HG02884 (cell line): Measurements from ENCODE around the gene CLEC16A.
"Not testable (repeated sequence)": the region's sequence is repeated elsewhere in the genome, so short reads cannot be mapped to it uniquely, and the experiment has no call there.

Source experiments
- ATAC-seq: cut with Tn5 transposase; IDR thresholded peaks from one replicate; pipeline ENCODE4 v1.9.1; 2021; ENCODE audit warnings: mild to moderate bottlenecking, moderate library complexity; ENCODE audit not compliant: unreplicated experiment

The CLEC16A gene

DNA sequence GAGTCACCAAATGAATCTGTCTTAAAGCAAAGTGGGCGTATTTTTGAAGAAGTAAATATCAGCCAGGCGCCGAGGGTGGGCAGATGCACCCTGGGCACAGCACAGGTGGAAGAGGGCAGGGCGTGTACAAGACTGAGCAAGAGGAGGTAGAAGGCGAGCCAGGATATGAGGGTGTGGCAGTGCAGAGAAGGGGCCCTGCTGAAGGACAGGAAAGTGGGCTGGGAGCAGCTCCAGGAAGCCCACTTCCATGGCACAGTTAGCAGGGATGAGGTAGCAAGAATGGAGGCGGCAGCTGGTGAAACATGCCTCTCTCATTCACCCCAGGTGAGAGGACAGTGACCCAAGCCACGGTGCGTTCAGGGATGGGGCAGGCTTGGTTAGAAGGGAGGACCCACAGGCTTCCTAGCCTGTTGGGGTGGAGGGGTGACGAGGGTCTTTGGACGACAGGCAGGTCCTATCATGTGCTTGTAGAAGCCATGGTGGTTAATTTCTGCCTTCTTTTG, 149.3 kb downstream of the CLEC16A start:
- no peak for ATAC-seq

DNA sequence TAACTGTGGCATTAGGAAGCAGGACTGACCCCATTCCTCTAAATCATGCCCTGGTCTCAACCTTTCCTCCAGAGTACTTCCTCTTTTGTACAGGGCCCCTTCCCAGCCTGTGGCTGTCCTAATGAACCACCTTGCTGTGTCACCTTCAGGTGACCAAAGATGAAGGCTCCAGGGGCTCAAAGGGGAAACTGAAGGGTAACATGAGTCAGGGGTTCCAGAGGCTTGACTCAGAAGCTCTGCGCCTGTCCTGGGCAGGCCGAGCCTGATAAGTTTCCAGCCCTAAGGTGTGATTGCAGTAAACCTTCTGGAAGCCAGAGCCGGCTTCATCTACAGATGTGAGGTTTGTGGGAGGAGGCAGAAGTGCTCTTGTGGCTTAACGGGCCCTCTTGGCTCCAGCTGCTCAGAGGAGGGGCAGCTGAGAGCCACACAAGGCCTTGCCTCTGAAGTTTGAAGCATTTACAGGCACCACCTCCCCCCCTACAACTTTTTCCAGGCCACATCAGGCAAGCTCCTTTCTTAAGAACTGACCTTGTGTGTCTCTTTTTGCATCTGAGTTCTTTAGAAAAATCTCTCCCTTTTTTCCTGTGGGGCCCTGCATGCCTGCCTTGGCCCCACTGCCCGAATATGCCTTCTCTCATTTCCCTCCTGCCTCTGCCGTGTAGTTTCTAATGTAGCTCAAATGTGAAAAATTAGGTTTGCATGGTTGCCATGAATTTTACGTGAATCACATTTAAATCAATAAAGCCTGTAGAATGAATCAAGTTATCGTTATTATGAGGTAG, 149.9 kb downstream of the CLEC16A start:
- no peak for ATAC-seq

DNA sequence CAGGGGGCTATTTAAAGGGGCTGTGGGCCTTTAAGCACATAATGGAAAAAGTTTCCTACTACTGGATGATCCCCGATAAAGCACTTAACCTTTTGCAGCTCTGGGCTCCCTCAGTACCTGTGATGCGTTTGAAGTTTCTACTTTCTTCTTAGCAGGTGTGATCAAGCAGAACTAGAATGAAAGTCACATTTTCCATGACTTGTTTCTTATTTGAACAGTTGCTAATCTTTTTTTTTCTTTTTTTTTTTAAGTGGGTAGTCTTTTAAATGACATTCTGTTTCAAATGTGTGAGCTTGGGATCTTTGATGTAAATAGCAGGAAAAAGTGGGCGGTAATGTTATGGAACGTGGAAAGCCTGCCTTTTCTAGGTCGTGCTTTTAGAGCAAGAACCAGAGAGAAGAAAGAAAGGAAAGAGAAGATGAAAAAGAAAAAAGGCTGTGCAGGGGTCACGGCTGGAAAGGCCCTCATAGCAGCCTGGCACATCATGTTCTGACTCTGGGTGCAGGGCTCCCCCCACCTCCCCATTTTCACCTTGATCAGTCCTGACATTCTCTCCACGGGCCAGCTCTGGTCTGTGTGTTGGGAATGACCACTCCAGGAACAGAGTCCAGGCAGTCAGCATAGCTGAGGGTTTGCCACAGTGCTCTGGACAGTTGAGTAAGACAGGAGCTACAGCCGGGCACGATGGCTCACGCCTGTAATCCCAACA, 150.6 kb downstream of the CLEC16A start:
- no peak for ATAC-seq

DNA sequence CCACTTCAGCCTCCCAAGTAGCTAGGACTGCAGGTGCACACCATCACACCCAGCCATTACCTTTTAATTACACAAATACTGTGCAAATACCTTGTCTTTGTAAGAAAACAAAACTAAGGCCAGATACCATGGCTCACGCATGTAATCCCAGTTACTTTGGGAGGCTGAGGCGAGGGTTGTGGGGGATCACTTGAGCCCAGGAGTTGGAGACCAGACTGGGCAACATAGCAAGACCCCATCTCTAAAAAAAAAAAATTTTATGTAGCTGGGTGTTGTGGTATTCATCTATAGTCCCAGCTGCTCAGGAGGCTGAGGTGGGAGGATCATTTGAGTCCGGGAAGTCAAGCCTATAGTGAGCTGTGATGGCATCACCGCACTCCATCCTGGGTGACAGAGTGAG, 151.6 kb downstream of the CLEC16A start:
- no peak for ATAC-seq

DNA sequence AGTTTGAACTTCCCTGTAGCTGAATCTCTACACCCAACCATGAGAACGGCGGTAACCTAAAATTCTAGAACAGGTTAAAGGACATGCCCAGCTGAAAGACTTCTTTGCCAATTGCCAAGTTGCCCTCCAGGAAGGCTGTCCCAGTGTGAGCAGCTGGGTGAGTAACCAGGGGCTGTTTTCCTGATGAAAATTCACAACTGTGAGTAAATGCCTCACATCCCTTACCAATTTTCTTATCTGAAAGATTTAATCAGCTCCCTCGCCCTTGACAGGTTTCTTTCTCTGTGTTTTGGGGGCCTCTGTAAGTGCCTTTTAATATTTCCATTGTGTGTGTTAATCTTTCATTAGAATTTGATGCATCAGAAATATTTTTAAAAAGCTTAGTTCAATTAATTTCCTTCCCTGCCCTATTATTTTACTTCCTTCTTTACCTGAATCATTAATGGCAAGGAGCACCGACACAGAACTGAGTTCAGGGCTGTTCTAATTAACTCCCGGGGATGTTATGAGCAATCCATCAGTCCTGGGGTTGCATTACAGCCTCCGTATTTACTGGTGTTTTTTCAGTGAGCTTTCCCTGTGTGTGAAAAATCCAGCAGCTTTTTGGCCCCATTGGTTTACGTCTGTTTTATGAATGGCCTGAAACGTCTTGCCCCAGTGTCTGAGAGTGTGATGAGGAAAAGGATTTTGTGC, 152.9 kb downstream of the CLEC16A start:
- no peak for ATAC-seq

DNA sequence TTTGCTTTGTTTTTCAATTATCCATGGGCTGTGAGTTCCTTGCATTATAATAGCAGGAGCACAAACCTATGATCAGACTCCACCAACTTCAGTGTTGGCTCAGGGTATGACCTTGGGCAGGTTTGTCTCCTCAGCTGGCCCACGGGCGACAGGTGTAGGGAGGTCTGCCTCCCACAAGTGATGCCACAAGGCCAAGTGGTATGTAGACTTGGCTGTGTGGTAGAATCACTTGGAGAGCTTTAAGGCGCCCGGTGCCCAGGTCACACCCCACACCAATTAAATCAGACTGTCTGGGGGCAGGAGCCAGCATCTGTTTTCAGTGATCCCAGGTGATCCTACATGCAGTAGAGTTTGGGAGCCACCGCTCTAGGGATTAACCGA, 153.4 kb downstream of the CLEC16A start:
- no peak for ATAC-seq

DNA sequence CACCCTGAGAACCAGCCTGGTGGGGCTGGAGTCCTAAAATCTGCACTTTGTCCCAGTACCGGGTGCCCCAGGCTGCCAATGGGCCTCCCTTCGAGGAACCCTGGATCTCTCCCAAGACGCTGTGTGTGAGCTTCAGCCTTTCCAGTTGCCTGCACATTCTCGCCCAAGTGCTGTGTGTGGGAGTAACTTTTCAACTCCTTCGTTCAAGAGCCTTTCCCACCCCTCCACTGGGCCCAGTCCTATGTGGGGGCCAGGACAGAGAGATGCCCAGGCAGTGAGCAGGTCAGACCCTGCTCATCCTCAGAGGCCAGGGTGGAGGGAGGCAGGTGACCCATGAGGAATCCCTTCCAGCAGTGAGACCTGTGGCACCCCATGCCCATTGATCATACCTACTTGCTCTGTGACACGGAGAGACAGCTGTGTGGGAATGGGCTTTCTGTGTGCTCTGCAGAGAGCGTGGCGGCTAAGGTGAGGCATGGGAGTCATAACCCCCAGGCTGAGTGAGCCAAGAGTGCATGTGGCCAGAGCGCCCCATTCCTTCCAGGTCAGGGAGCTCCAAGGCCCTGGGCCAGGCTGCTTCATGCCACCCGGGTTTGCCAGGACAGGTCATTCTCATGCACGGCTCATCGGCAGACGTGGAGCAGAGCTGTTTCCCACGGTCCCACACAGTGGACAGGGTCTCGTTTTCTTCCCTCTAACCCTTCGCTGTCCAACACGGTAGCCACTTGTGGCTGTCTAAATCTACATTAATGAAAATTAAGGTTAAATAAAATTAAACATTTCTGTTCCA, 154.4 kb downstream of the CLEC16A start:
- ATAC-seq = no peak

DNA sequence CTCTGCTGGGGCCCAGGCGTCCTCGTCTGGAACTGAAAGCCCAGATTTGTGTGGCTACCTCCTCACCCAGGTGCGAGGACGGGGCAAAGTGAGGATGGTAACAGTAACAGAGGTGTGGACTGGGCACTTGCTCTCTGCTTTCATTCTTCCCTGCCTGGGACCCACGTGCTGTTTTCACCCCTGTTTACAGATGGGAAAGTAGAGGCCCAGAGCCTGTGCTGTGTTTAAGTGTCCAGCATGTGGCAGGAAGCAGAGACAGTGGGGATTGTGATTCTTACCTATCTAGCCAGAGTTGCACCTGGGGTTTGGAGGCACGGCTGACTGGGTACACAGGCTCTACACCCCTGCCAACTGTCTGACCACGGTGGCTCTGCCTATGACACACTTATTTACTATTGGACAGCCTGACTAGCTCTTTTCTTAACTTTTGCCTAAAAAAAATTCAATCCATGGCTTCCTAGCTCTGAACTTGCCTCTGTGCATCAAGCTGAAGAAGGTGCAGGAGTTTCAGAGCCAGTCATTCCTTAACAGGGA, 155.4 kb downstream of the CLEC16A start:
- ATAC-seq = no peak

DNA sequence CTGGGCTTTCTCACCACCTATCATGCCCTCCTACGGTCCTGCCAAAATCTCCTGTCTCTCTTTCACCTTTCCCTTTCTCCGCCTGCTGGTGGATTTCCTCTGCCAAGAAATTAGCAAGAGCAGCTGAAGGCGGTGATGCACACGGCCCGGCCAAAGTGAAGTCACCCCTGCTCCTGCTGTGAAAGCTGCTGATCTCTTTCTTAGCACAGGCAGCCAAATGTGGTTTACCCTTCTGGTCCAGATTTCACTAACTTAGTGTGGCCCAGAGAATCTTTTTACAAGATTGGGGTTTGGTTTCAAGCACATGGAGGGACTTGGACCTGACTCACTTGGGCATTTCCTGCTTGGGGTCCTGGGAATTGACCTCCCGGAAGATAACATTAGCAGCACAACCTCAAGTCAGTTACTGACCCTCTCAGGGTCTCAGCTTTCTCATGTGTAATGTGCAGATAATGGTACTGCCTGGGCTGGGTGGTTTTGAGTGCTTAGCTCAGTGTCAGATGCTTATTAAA, 155.9 kb downstream of the CLEC16A start:
- no peak for ATAC-seq

DNA sequence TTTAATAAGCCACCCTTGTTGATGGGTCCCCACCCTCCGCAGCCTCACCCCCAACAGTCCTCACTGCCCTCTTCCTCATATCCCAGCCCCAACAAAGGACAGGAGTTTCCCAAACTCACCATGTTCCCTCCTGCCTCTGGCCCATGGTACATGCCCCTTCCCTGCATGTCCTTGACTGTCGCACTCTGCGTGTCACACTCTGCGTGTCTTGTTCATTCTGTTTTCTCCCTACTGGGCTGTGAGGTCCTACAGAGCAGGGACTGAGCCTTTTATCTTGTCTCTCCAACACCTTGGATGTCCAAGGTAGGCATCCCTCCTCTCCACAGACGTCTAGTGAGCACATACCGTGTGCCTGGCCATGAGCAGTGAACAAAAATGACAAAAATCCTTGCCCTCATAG, 156.9 kb downstream of the CLEC16A start:
- ATAC-seq = no peak

DNA sequence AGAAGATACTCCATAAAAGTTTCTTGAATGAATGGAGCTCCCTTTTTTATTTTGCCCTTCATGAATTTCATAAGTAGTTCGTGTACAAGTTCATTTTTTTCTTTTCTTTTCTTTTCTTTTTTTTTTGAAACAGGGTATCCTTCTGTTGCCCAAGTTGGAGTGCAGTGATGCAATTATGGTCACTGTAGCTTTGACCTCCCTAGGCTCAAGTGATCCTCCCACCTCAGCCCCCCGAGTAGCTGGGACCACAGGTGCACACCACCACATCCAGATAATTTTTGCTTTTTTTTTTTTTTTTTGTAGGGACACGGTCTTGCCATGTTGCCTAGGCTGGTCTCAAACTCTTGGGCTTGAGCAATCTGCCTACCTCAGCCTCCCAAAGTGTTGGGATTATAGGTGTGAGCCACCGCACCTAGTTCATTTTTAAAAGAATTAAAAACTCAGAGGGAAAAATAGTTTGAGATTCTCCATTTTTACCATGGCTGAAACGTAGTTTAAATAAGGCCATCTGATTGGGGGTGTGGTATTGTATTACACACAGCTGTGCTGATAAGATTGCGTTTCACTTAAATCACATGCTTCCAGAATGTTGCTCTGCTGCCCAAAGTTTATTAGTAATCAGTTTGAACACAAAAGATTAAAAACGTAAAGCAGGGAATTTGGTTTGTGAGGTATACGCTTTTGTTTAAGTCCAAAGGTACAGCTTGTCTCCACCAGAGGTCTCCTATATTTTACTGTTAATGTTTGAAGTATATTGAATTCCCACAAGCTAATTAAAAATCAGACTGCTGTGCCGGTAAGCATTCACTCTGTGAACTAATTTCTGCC, 157.5 kb downstream of the CLEC16A start:
- no peak for ATAC-seq

DNA sequence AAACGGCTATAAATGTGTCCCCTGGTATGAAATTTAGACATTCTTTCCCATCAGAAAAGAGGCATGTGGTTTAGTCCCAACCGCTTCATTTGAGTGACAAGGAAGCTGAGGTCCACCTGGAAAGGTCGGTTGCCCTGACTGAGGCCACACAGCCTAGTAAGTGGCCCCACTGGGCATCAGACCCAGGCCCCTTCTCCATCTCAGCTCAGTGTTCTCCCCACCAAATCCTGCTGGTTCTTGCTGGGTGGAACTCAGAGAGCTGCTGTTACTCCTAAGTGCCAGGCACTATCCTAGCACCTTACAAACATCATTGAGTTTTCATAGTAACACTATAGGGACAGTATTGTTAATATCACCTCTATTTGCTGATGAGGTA, 158.1 kb downstream of the CLEC16A start:
- ATAC-seq = no peak

DNA sequence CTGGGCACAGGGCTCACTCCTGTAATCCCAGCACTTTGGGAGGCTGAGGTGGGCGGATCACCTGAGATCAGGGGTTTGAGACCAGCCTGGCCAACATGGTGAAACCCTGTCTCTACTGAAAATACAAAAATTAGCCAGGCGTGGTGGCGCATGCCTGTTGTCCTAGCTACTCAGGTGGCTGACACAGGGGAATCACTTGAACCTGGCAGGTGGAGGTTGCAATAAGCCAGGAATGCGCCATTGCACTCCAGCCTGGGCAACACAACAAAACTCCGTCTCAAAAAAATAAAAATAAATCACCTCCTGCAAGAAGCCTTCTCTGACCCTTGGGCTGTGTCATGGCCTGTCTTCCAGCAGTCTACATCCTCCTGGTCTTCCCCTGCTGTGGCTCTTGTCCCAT, 158.9 kb downstream of the CLEC16A start:
- not testable (repeated sequence) for ATAC-seq

DNA sequence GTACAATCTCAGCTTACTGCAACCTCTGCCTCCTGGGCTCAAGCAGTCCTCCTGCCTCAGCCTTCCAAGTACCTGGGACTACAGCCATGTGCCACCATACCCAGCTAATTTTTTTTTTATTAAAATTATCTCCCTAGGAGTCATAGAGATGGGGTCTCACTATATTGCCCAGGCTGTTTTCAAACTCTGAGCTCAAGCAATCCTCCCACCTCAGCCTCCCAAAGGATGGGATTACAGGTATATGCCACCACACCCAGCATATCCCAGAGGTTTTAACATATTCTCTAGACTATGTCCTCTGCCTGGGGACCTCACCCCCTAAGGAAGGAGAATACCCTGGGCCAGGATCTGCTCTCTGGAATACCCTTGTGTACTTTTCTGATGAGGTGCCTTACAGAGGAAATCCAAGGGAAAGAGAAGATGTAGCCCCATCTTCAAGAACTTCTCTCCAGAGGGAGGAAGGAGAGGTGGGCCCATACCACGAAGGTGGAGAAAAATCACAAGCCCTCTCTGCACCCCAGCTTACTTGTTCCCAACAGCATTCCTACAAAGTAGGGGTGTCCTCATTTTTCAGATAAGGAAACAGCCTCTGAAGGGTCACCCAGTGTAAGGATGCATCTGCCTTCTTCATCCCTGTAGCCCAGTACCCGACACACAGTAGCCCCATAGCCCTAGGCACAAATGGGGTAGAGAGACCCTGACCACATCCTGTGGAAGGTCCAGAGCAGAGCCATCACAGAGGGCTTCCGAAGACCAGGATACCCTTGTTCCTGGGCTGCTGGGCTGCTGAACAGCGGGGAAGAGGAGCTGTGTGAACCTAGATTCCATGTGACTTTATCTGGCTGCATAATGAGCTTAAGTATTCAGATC, 160.0 kb downstream of the CLEC16A start:
- no peak for ATAC-seq

DNA sequence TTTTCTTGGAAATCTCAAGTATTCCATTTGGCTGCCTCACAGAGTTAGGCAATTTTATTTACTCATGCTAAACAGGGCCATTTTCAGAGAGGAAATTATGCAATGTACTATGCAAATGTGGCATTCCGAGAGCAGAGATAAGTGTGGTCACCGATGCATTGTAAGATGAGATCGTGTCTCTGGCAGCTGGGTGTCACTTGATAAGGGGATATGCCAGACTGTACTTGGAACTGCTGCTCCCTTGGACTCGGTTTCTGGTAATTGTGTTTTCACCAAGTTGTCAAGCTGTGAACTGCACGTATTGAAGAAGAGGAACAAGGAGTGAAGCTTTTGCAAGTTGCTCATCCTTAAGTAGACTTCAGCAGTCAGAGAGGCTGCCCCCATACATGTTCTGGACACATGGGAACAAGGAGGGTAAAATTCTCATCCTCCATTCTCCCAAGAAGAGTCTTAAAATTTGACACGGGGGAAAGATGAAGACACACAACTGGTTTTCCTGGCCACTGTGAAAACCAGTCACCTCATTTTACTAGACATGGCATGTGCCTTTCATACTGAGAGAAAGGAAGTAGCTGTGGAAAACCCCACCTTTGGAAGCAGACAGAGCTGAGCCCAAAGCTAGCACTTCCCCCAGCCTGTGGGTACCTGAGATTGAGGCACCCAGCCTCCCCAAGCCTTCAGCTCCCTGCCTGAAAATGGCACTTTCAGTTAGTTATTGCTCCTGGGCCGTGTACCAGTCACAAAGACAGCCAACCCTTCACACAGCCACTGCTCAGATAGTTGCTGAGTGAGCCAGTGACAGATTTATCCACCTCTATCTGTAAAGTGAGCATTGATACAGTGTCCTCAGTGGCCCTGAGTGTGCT, 160.9 kb downstream of the CLEC16A start:
- ATAC-seq = peak; percentile 74

DNA sequence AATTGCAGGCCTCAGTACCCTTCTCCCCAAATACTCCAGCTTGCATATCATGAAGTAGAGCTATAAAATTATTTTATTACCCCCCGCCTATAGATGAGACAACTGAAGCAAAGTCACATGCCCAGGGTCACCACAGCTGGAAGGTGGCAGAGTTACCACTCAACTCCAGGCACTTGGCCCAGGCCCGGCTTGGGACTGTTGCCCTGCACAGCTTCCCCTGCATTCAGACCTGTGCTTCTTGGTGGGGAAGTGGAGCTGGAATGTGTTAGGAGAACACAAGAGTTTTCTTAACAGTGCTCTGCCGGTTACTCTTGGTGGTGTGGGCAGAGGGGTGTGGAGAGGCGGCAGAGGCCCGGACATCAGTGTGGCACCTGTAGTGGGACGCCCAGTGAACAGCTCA, 162.4 kb downstream of the CLEC16A start:
- ATAC-seq = no peak

DNA sequence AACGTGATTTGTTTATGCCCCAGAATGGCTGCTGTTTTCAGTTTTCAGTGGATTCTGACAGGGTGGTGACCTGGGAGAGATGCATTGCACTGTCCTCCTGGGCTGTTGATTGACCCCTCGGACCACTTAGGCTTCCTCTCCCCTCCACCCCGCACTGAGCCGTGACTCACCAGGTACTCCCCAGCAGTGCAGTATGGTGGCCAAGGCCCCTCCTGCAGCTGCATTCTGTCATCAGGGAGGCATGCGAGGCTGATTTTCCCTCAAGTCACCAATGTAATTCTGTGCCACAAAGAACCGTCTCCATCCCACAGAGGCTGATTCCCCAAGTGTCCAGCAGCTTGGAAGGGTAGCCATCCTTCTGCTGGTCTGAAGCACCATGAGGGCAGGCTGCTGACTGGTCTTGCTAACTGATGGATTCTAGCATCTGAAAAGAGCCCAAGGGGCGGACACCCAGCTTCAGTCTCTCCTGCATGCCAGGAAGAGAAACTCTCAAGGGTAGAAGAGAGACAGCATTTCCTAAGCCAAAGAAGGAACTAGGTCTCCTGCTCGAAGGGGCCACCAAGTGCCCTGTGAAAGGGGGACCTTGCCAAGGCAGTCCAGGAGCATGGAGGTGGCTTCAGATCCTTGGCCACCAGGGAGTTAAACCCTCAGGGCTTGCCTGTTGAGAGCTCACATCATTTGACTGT, 163.6 kb downstream of the CLEC16A start:
- ATAC-seq = no peak
